Measurements from ENCODE around the gene LPA.

DNA sequence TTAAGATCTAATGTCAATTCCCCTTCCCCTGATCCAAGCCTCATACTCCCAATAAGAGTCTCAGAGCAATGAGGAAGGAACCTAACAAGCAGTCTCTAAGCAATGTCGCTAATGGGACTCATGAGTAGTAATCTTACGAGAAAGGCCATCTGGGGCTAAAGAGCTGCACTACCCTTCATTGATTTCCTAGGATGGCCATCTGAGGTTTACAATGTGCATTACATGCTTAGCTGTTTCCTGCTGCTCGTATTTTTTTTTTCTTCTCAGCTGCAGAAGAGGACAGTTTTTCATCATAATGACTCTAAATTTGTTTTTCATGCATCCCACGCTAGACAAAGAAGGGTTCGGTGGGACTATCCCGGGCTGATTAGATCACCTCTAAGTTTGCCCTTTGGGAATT, 119.3 kb downstream of the LPA start:
- no peak for TF ChIP-seq POLR2A (IDR thresholded peaks at IDR 0.05)
- no peak for TF ChIP-seq CTCF (IDR thresholded peaks at IDR 0.05)

All from body of pancreas (tissue), 4 donors.